Stimulated activated naive CD8-positive, alpha-beta T cell treated with anti-CD3 and anti-CD28 coated beads, Interleukin-15, amount 100 ng/mL, for 72 hours (primary cell): ENCODE results near the gene RAD18.

Source experiments
- ATAC-seq: fragments of 150-1000 bp; cut with Tn5 transposase; 2 replicates; pipeline ENCODE4 v1.10.0; 2021; ENCODE audit warnings: mild to moderate bottlenecking, moderate library complexity
- DNase-seq, 2 donors: peaks; one replicate each; pipeline ENCODE4 v3.0.0; 2021 to 2022
- H3K27ac Mint-ChIP-seq, 2 donors: one replicate each; pipeline ENCODE4 v1.8.0; 2022; ENCODE audit warnings: mild to moderate bottlenecking in 2 of 2, mixed read lengths in 2 of 2, moderate library complexity in 2 of 2
- H3K27me3 Mint-ChIP-seq: one replicate; pipeline ENCODE4 v1.8.0; 2022; ENCODE audit warnings: mixed read lengths
- H3K4me1 Mint-ChIP-seq: one replicate; pipeline ENCODE4 v1.8.0; 2022; ENCODE audit warnings: mild to moderate bottlenecking, mixed read lengths
- H3K4me3 Mint-ChIP-seq, 2 donors: one replicate each; pipeline ENCODE4 v1.8.0; 2022; ENCODE audit warnings: mild to moderate bottlenecking in 2 of 2, mixed read lengths in 2 of 2, moderate library complexity in 1 of 2
- H3K9me3 Mint-ChIP-seq, 2 donors: one replicate each; pipeline ENCODE4 v1.8.0; 2022; ENCODE audit warnings: mixed read lengths in 2 of 2

The RAD18 gene

DNA sequence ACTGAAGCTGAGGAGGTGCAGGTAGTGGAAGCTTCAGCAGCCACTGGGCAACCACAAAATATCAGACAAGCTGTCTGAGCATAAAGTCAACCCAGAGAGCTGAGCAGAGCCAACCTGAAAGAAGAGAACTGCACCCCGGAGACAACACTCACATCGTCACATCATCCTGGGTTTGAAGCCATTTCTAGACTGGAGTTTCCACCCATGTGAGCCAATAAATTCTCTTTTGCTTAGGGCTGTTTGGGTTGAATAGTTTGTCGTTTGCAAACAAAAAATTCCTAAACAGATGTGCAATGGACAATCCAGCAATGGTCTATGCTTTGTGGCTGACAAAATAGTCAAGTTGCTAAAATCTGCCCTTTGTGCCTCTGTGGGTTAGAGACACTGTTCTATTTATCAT is 15.3 kb upstream of the RAD18 start:
- Mint-ChIP-seq H3K4me3 (no peak overlapping the region), H3K9me3 (peaks cover 0 to 7% of the 10 kb centered on the region in 2 donors), H3K27ac (no peak overlapping the region), H3K27me3 (peaks cover 22% of the 10 kb centered on the region), H3K4me1 (no peaks in the 10 kb centered on the region)
- no peak for ATAC-seq
- DNase-seq: no peak

DNA sequence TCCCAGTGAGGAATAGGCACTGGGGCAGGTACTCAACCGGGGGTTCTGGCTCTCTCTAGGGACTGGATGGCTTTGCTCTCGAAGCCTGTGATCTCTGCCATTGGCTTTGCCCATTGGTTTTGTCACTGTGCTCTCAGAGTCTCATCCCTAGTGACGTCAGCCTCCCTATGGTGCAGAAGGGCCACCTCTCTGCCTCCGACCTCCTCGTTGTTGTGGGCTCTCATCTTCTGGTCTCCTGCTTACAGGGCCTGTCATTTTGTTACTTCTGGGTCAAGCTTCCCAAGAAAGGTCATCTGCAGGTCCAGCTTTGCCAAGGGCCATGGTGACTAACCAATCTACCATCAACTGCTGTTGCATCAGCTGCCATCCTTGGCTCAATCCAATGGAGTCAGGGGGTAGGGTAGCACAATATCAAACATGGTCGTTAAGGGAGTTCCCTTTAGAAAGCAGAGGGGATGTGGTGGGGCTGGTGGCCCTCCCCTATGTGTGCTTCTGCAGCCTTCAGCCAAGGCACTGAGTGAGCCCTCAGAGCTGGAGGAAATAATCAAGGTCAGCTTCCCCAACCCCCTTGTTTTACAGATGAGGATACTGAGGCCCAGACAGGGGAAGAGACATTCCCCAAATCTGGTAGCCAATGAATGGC is 13.4 kb upstream of the RAD18 start:
- Mint-ChIP-seq H3K9me3 (peaks cover 0 to 7% of the 10 kb centered on the region in 2 donors), H3K27ac (no peak overlapping the region), H3K4me1 (no peaks in the 10 kb centered on the region), H3K27me3 (peaks cover 19% of the 10 kb centered on the region), H3K4me3 (no peak overlapping the region)
- no peak for DNase-seq
- ATAC-seq: no peak

DNA sequence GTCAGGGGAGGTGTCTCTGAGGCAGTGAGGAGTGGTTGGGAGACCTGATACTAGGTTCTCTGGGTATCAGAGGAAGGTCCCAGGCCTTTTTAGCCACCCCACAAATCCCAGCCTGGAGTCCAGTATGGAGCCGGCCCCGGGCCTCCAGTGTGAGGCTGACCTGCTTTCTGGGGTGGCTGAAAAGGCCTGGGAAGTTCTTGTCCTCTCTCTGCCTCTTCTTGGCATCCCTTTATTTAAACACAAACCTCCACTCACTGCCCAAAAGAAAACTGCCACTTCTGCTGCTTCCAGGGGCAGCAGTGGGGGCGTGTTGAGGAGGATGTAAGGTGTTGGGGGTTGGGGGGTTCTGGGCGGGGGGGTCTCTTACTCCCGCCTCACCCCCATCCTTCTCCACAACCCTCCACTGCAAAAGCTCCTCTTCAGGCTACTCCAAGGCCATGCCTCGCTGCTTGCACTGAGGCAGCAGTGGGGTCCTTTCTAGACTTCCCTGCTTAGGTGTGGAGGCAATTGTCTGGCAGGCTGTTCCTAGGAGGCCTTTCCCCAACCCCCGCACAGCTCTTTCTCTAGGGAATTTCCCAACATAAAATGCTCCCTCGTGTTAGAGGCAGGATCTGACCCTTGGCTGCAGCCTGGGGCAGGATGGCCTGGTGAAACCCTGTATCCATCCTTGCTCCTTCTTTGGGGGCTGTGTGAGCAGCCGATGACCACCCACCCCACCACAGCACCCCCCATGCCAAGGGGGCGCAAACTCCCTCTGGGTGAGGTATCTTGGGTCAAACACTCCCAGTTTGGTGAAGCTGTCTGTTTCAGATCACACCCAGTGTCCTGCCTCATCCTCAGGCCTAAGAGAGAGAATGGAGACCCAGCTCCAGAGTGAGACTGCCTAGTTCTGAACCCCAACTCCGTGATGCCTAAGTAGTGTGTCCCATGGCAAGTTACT is 12.1 kb upstream of the RAD18 start:
- peaks cover 7% of the 10 kb centered on the region for H3K4me1 Mint-ChIP-seq
- peaks cover 0 to 7% of the 10 kb centered on the region in 2 donors for H3K9me3 Mint-ChIP-seq

DNA sequence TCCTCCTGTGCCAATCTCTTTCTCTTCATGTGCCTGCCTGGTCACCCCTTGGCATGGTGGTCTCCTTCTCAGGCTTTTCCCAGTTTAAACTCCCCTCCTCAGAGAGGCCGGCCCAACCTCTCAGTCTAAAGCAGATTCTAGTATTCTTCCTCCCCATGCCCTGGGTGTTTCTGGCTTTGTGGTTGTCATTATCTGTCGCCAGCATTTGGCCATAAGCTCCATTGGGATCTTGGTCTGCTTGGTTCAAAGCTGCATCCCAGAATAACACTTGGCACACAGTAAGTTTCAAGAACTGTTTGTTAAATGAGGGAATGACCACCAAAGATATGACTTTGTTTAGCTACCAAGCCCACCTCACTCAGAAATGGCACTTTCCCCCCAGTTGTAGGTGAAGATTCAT is 11.2 kb upstream of the RAD18 start:
- no peak for DNase-seq
- peaks cover 6% of the 10 kb centered on the region for H3K27me3 Mint-ChIP-seq
- H3K4me3 Mint-ChIP-seq: no peak overlapping the region
- no peak overlapping the region for H3K27ac Mint-ChIP-seq
- H3K4me1 Mint-ChIP-seq: peaks cover 7% of the 10 kb centered on the region
- H3K9me3 Mint-ChIP-seq: peaks cover 0 to 5% of the 10 kb centered on the region in 2 donors
- ATAC-seq: no peak

More for the DNA sequence above, 12.1 kb upstream of the RAD18 start:
- DNase-seq (no peak), ATAC-seq (no peak)
- H3K27ac Mint-ChIP-seq: peak overlapping the region in 1 of 2 donors; percentile 59
- peaks cover 10% of the 10 kb centered on the region for H3K27me3 Mint-ChIP-seq
- H3K4me3 Mint-ChIP-seq: no peak overlapping the region

DNA sequence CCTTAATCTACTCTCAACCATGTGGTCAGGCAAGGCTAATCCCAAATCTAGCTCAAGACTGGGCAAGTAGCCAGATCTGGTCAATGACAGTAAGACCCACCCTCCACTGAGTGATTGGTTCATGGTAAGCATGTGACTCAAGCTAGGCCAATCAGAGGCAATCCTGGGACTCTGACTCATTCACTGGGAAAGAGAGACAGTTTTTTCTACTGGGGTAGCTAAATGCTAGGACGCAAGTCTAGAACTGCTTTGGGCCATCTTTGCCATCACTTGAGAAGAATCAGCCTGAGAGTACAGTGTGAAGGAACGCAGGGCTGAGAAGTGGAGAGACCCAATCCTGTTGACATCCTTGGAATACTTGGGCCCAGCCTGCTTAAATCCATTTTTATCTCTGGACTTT is 9.4 kb upstream of the RAD18 start:
- Mint-ChIP-seq H3K27me3 (peaks cover 13% of the 10 kb centered on the region), H3K27ac (no peak overlapping the region), H3K4me3 (no peak overlapping the region), H3K4me1 (peaks cover 7% of the 10 kb centered on the region), H3K9me3 (no peaks in the 10 kb centered on the region)
- ATAC-seq (peak; percentile 49), DNase-seq (no peak)

DNA sequence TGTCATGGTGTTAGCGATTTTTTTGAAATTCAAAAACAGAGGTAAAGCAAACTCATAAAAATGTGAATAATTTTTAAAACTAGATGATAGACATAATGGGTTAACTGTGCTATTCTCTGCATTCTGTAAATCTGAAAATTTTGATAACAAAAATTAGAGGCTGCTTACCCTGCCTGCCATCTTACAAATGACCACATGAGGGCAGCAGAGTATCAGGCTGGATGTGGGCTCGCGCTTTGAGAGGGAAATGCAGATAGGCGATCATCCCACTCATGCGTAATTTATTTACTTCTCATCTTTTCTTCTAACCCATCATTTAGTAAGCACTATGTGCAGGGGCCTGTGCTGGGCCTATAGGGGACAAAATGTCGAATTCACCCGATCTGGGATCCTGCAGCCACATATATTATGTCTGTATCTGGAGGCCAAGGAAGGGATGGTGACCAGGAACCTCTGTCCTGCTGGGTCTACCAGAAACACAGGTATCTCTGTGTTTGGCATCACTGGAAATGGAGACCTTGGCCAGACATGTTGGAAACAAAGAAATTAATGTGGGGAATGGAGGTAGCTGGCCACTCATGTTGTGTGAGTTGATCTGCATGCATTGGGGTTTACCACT is 7.8 kb upstream of the RAD18 start:
- Mint-ChIP-seq H3K27ac (no peak overlapping the region), H3K4me1 (peaks cover 7% of the 10 kb centered on the region), H3K9me3 (no peaks in the 10 kb centered on the region), H3K4me3 (no peak overlapping the region), H3K27me3 (peaks cover 14% of the 10 kb centered on the region)
- ATAC-seq: peak; percentile 63
- peak; percentile 72 to 73 for DNase-seq

DNA sequence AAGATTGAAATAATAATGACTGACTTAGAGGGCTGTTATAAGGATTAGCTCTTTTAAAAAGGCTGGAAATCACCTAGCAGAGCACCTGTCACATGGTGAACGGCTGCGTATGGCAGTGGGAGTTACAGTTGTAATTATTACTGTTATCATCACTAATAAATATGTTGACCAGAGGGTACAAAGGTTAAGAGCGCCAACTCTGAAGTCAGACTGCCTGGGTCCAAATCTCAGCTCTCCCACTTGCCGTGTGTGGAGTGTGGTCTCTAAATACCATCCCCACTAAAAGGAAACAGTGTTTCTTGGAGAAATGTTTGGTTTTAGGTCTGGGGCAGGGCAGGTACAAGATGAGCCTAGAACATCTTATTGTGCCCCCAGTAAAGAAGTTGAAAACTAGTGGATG is 6.0 kb upstream of the RAD18 start:
- ATAC-seq (no peak), DNase-seq (no peak)
- Mint-ChIP-seq H3K4me1 (peaks cover 8% of the 10 kb centered on the region), H3K27me3 (peaks cover 14% of the 10 kb centered on the region), H3K27ac (no peak overlapping the region), H3K4me3 (no peak overlapping the region), H3K9me3 (no peaks in the 10 kb centered on the region)

DNA sequence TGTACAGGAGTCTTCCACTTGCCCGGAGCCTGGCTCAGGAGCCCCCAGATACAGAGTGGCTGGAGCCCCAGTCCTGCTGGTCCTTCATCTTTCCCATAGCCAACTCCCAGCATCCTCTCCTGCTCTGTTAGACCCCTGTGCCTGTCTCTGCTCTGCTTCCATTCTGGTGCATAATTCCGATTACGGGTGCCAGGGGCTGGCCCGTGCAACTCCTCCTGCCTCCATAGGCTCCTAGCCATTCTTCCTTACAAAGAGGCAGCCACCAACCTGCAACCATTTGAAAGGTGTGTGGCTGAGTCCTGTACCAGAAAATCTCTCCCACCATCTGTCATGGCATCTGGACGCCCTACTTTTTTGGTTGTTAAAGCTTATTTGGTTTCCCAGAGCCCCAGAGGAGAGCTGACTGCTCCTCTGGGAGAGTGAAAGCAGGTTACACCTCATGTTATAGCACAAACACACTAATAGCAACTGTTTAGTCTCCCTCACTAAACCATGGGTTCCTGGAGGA is 5.2 kb upstream of the RAD18 start:
- no peaks in the 10 kb centered on the region for H3K9me3 Mint-ChIP-seq

DNA sequence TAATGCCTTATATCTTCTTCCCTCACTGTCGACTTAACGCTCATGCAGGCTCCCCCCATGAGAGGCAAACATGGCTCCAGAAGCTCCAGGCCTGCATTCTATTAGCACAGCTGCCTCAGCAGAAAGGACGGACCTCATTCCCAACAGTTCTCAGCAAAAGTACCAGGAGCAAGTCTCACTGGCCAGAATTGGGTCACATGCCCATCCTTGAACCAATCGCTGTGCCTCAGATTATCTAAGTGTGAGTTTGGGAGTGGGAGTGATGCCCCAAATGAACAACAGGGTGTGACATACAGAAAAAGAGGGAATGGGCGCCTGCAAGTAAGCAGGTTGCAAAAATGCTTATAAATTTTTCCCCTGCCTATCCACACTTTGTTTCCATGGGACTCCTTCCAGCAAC is 4.3 kb upstream of the RAD18 start:
- DNase-seq: no peak
- no peak for ATAC-seq
- no peak overlapping the region for H3K27ac Mint-ChIP-seq
- peaks cover 12% of the 10 kb centered on the region for H3K4me1 Mint-ChIP-seq
- H3K27me3 Mint-ChIP-seq: peaks cover 14% of the 10 kb centered on the region
- no peaks in the 10 kb centered on the region for H3K9me3 Mint-ChIP-seq
- H3K4me3 Mint-ChIP-seq: no peak overlapping the region

More for the DNA sequence above, 5.2 kb upstream of the RAD18 start:
- no peak overlapping the region for H3K27ac Mint-ChIP-seq
- H3K27me3 Mint-ChIP-seq: peaks cover 14% of the 10 kb centered on the region
- H3K4me3 Mint-ChIP-seq: no peak overlapping the region
- ATAC-seq (no peak), DNase-seq (no peak)
- peaks cover 12% of the 10 kb centered on the region for H3K4me1 Mint-ChIP-seq

DNA sequence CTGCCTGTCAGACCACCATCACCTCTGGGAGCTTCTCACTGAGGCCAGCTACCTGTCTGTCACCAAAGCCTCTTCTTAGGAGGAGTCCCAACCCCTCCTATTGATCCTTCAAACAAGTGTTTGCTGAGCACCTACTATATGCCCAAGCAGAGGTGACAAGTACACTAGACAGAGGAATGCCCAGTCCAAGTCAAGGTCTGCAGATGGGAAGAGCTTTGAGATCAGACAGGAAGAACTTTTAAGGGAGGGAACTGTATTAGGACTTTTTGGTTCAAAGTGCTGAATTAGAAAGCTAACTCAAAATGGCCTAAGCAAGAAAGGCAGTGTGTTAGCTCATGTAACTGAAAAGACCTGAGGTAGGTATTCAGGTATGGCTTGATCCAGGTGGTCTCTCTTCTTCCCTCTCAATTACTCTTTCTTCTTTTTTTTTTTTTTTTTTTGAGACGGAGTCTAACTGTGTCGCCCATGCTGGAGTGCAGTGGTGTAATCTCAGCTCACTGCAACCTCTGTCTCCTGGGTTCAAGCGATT is 3.6 kb upstream of the RAD18 start:
- H3K27me3 Mint-ChIP-seq: peaks cover 14% of the 10 kb centered on the region
- ATAC-seq (no peak), DNase-seq (no peak)
- no peak overlapping the region for H3K27ac Mint-ChIP-seq
- no peaks in the 10 kb centered on the region for H3K9me3 Mint-ChIP-seq
- H3K4me1 Mint-ChIP-seq: peaks cover 18% of the 10 kb centered on the region
- no peak overlapping the region for H3K4me3 Mint-ChIP-seq

DNA sequence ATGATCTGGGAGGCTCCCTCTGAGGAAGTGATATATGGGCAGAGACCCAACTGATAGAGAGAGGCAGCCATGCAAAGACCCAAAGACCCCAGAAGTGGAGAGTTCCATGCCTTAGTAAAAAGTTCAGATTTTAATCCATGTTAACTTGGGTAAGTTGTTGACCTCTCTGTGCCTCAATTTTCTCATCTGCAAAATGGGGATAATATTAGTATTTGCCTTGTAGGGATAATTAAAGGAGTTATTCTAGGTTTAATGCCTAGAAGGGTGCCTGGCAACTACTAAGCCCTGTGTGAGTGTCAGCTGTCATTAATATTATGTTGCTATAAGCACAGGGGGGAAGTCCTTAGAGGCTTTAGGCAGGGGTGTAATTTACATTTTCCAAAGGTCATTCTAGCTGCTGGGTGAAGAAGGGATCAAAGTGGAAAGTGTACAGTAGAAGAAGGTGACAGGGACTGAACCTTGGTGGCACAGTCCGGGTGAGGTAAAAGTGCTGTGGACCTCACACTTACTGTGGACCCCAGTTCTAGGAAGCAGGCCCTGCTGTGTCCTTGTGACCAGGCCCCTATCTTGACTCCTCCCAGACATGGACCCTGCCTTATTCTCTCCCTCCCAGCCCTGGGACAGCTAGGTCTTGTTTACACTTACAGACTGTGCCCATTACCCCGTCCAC is 3.0 kb upstream of the RAD18 start:
- ATAC-seq (no peak), DNase-seq (no peak)
- Mint-ChIP-seq H3K4me3 (no peak overlapping the region), H3K27ac (no peak overlapping the region), H3K9me3 (no peaks in the 10 kb centered on the region), H3K4me1 (peaks cover 21% of the 10 kb centered on the region), H3K27me3 (peaks cover 14% of the 10 kb centered on the region)

DNA sequence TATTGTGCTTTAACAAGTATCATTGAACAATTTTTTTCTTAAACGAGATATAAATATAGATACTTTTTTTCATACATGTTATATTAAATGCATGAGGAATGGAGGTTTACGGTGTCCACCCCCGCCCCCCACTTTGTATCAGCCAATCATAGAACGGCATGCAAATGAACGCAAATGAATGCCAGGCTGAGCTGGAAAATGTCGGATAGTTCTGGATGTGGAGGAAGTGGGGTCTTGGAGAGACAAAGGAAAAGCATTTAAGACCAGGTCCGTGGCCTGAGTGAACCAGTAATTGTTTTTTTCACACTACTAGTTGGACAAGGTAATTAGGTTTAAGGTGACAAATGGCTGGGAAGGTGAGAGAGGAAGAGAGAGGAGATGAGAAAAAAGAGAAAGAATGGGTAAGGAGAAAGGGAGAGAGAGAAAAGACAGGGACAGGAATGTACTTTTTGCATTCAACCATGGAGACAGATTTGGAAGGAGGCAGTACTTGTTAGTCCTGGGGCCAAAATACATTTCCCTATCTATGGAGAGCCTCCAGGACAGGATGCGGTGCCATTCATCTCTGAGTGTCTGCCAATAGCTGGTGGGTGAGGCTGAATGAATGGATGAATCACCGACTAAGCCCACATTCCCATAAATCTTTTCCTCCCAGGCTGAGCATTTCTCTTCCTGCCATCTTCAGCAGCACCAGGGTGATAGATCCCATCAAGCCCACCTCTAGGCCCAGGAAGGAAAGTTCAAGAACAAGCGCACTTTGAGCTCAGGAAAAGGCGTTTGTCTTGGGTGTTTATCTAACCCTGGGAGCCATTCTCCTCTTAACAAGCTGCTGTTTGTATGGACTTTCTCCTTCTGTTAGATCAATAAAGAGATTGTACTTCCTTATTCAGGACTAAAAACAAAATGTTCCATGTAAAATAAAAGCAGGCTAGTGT is 1.4 kb upstream of the RAD18 start:
- DNase-seq (no peak), ATAC-seq (no peak)
- Mint-ChIP-seq H3K4me1 (peaks cover 32% of the 10 kb centered on the region), H3K9me3 (no peaks in the 10 kb centered on the region), H3K4me3 (peak overlapping the region in 1 of 2 donors; percentile 96), H3K27me3 (peaks cover 14% of the 10 kb centered on the region), H3K27ac (no peak overlapping the region)

DNA sequence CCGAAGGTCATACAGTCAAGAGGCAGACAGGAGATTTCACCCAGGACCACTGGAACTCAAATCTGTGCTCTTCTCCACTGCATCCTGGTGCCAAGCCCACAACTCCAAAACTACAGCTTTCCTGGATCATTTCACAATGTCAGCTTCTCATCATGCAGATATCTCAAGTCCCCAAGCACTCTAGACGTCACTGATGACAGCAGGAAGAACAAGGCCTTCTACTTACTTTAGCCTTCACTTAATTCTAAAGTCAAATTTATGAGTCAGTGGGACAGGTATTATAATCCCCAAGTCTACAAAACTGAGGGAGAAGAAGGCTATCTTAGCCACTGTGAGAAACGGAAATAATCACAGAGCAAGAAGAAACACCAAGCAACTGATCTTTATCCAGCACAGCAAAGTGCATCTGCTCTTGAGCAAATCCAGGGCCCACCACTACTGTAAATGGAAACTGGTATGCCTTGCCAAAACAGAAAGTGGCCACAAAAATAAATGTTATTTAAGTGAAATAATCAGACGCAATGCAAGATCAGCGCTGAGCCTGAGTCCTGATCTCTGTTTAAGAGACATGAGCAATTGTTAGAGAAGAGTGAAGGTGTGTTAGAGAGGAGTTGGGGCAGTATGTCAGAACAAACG is 928 bp downstream of the RAD18 start:
- Mint-ChIP-seq H3K9me3 (no peaks in the 10 kb centered on the region), H3K4me1 (peaks cover 49% of the 10 kb centered on the region), H3K27me3 (no peaks in the 10 kb centered on the region), H3K27ac (peak overlapping the region; percentile 94 to 99), H3K4me3 (peak overlapping the region; percentile 96 to 98)
- ATAC-seq (no peak), DNase-seq (no peak)

DNA sequence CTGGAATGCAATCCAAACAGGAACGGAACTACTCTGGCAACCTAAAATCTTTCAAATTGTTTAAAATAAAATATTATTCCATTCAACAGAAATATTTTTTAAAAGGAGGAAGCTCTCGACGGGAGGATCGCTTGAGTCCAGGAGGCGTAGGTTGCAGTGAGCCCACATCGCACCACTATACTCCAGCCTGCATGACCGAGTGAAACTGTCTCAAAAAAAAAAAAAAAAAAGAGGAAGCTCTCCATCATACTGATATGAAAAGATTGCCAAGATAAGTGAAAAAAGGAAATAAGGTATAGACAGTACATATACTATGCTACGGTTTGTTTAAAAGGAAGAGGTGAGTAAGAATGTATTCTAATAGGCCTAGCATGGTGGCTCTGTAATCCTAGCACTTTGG is 3.6 kb downstream of the RAD18 start:
- no peak for ATAC-seq
- no peak overlapping the region for H3K4me3 Mint-ChIP-seq
- peak overlapping the region in 1 of 2 donors; percentile 93 for H3K27ac Mint-ChIP-seq
- no peaks in the 10 kb centered on the region for H3K9me3 Mint-ChIP-seq
- H3K27me3 Mint-ChIP-seq: no peaks in the 10 kb centered on the region
- DNase-seq: no peak
- H3K4me1 Mint-ChIP-seq: peaks cover 57% of the 10 kb centered on the region
